ENCODE data around the gene SOX6.

The SOX6 gene

DNA sequence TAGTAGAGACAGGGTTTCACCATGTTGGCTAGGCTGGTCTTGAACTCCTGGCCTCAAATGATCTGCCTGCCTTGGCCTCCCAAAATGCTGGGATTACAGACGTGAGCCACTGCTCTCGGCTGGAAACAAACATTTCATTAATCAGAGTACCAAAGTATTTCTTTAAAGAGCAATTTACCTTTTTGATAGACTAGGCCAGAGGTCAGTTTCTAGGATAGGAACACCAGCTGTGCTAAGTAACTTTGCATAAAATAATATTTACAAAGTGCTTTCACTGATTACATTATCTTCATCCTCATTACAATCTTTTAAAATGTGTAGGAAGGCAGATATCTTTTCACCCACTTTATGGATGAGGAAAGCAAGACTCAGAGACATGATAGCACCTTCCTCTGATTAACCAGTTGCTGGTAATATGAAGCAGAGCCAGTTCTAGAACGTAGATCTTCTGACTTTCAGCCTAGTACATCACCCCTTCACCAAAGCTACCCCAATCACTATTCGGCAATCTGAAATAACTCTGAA lies 355.2 kb downstream of the SOX6 start:
- no peaks in the 10 kb centered on the region for H3K36me3 ChIP-seq (ENCODE audit: control insufficient read depth, insufficient read depth, low read length)
- no peak overlapping the region for H3K9ac ChIP-seq (ENCODE audit: low read length)
- no peak overlapping the region for H3K4me3 ChIP-seq (ENCODE audit: low read length)
- no peaks in the 10 kb centered on the region for H3K27me3 ChIP-seq (ENCODE audit: control insufficient read depth, insufficient read depth, low read length)
- H3K4me1 ChIP-seq (ENCODE audit: control insufficient read depth, insufficient read depth, low read length), result no peaks in the 10 kb centered on the region
- H3K27ac ChIP-seq (ENCODE audit: low read depth, low read length), result no peak overlapping the region

DNA sequence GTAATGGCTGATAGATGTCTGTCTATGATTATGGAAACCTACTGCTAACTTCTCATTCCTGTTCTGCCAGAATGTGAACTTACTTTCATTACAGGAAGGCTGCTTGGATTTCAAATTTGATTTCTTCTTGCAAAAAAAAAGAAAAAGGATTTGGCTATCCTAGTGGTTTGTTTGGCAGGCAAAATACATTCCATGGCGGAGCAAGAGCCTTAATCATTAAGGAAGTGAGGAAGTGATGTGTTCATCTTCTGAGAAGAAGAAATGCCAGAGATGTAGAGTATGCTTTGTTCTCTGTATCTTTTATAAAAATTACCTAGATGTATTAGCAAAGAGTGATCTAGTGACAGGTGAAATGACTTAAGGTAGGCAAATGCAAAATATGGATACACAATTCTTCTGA lies 356.3 kb downstream of the SOX6 start:
- H3K4me1 ChIP-seq (ENCODE audit: control insufficient read depth, insufficient read depth, low read length), result no peaks in the 10 kb centered on the region
- no peaks in the 10 kb centered on the region for H3K27me3 ChIP-seq (ENCODE audit: control insufficient read depth, insufficient read depth, low read length)
- H3K9ac ChIP-seq (ENCODE audit: low read length), result no peak overlapping the region
- H3K4me3 ChIP-seq (ENCODE audit: low read length), result no peak overlapping the region
- H3K36me3 ChIP-seq (ENCODE audit: control insufficient read depth, insufficient read depth, low read length), result no peaks in the 10 kb centered on the region
- H3K27ac ChIP-seq (ENCODE audit: low read depth, low read length), result no peak overlapping the region

DNA sequence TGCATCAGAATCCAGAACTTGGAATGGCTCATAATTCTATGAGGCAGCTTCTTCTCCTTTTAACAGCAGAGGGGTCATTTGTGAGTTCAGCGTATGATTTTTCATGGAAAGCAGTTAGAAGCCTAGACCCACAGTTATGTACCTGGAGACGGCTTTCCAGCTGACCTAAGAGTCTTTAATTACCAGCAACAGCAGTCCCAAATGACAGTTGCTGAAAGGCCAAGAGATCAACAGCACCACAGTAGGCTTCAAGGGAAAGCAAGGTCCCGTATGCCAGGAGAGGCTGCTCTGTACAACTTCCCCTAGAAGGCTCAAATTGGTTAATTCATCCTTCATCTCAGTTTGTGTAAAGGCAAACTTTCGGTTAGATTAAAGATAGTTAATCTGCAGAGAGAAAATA lies 363.0 kb downstream of the SOX6 start:
- H3K36me3 ChIP-seq (ENCODE audit: control insufficient read depth, insufficient read depth, low read length), result no peaks in the 10 kb centered on the region
- no peaks in the 10 kb centered on the region for H3K4me1 ChIP-seq (ENCODE audit: control insufficient read depth, insufficient read depth, low read length)
- no peak overlapping the region for H3K9ac ChIP-seq (ENCODE audit: low read length)
- no peak overlapping the region for H3K4me3 ChIP-seq (ENCODE audit: low read length)
- no peak overlapping the region for H3K27ac ChIP-seq (ENCODE audit: low read depth, low read length)
- no peaks in the 10 kb centered on the region for H3K27me3 ChIP-seq (ENCODE audit: control insufficient read depth, insufficient read depth, low read length)

DNA sequence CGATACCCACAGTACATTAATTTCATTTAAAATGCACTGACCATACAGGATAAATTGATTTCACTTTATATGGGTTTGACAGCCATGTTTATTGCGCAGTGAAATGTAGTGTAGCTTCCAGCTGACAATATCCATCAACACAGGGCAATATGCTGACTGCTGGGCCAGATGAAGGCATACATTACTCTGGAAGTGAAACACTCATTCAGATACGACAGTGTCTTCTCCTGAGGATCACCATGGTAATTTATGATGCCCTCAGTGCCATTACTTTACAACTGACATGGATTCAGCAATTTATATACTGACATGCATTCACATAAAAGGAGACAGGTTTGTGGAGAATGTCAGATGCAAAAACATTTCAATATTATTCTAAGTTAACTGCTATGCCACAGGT lies 365.1 kb downstream of the SOX6 start:
- no peak overlapping the region for H3K9ac ChIP-seq (ENCODE audit: low read length)
- H3K27me3 ChIP-seq (ENCODE audit: control insufficient read depth, insufficient read depth, low read length), result no peaks in the 10 kb centered on the region
- no peak overlapping the region for H3K27ac ChIP-seq (ENCODE audit: low read depth, low read length)
- no peaks in the 10 kb centered on the region for H3K36me3 ChIP-seq (ENCODE audit: control insufficient read depth, insufficient read depth, low read length)
- H3K4me1 ChIP-seq (ENCODE audit: control insufficient read depth, insufficient read depth, low read length), result no peaks in the 10 kb centered on the region
- H3K4me3 ChIP-seq (ENCODE audit: low read length), result no peak overlapping the region

DNA sequence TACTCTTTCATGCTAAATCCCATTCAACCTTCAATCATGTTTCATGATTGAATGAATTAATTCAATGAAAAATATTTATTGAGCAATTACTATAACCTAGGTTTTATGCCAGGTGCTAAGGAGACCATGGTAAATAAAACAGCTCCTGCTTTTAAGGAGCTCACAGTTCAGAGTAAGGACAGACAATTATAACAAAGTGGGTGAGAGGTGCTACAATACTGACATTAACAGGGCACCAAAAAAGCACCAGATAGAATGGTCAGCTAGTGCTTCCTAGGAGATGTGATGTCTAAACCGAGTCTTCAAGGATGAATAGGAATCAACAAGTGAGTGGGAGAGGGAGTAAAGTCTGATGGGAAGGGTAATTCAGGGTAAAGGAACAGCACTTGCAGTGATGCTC lies 366.7 kb downstream of the SOX6 start:
- no peaks in the 10 kb centered on the region for H3K4me1 ChIP-seq (ENCODE audit: control insufficient read depth, insufficient read depth, low read length)
- no peak overlapping the region for H3K27ac ChIP-seq (ENCODE audit: low read depth, low read length)
- no peaks in the 10 kb centered on the region for H3K36me3 ChIP-seq (ENCODE audit: control insufficient read depth, insufficient read depth, low read length)
- H3K27me3 ChIP-seq (ENCODE audit: control insufficient read depth, insufficient read depth, low read length), result no peaks in the 10 kb centered on the region
- H3K4me3 ChIP-seq (ENCODE audit: low read length), result no peak overlapping the region
- no peak overlapping the region for H3K9ac ChIP-seq (ENCODE audit: low read length)

DNA sequence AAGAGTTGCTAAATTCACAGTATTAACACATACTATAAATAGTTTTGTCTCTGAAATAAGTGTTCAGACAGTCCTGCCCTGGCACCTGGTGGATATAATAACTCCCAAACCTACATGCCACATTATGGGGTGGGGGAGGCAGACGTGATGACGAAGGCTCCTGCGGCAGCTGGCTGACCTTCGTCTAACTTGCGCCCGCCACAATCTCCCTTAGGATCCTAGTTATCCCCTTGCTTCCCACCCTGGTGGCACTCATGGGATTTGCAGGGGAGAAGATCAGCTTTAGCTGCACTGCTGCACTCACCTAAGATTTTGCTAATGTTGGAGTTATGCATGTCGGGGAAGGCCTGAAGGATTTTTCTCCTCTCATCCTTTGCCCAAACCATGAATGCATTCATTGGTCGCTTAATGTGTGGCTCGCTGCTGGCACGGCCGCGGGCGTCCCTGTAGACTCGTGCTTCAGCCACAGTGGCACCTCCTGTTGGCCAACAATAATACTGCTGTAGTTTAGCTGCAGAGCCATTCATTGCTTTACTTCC lies 367.6 kb downstream of the SOX6 start:
- Histone ChIP-seq H3K4me1 (ENCODE audit: control insufficient read depth, insufficient read depth, low read length) (no peaks in the 10 kb centered on the region), H3K36me3 (ENCODE audit: control insufficient read depth, insufficient read depth, low read length) (no peaks in the 10 kb centered on the region), H3K27me3 (ENCODE audit: control insufficient read depth, insufficient read depth, low read length) (no peaks in the 10 kb centered on the region), H3K4me3 (ENCODE audit: low read length) (no peak overlapping the region), H3K9ac (ENCODE audit: low read length) (no peak overlapping the region), H3K27ac (ENCODE audit: low read depth, low read length) (no peak overlapping the region)

DNA sequence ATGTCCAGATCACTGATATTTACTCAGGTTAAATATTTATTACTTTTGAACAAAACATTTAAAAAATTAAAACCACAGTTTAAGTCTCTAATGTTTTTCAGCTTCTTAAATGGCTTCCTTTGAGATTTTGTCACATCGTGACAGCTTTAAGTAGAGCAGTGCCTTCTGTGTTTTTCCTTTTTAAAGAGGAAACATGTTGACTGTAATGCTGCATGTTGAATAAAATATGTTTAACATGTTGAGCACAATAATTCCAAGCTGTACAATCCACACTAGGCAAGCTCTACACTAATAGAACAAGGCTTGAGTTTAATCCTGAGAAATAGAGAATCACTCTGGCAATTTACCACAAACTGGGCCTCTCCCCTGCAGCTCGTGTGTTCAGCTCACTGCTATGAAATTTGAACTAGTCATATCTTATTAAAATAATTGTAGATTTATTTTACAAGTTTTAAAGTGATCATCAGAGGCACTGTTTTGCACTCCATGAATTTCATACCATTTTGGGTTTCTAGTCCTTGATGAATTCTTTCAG lies 368.3 kb downstream of the SOX6 start:
- Histone ChIP-seq H3K4me1 (ENCODE audit: control insufficient read depth, insufficient read depth, low read length) (no peaks in the 10 kb centered on the region), H3K9ac (ENCODE audit: low read length) (no peak overlapping the region), H3K36me3 (ENCODE audit: control insufficient read depth, insufficient read depth, low read length) (no peaks in the 10 kb centered on the region), H3K4me3 (ENCODE audit: low read length) (no peak overlapping the region), H3K27ac (ENCODE audit: low read depth, low read length) (no peak overlapping the region), H3K27me3 (ENCODE audit: control insufficient read depth, insufficient read depth, low read length) (no peaks in the 10 kb centered on the region)

- H3K27ac ChIP-seq (ENCODE audit: low read depth, low read length), result no peak overlapping the region
- no peaks in the 10 kb centered on the region for H3K36me3 ChIP-seq (ENCODE audit: control insufficient read depth, insufficient read depth, low read length)
- H3K9ac ChIP-seq (ENCODE audit: low read length), result no peak overlapping the region
- H3K27me3 ChIP-seq (ENCODE audit: control insufficient read depth, insufficient read depth, low read length), result no peaks in the 10 kb centered on the region
- no peak overlapping the region for H3K4me3 ChIP-seq (ENCODE audit: low read length)
- no peaks in the 10 kb centered on the region for H3K4me1 ChIP-seq (ENCODE audit: control insufficient read depth, insufficient read depth, low read length)
Measured at GRCh38 chr11:15987046-15987445, 369.3 kb downstream of the SOX6 start.

GRCh38 chr11:15985860-15986139 lies 370.5 kb downstream of the SOX6 start:
- H3K4me3 ChIP-seq (ENCODE audit: low read length), result no peak overlapping the region
- no peaks in the 10 kb centered on the region for H3K27me3 ChIP-seq (ENCODE audit: control insufficient read depth, insufficient read depth, low read length)
- H3K27ac ChIP-seq (ENCODE audit: low read depth, low read length), result no peak overlapping the region
- no peaks in the 10 kb centered on the region for H3K4me1 ChIP-seq (ENCODE audit: control insufficient read depth, insufficient read depth, low read length)
- H3K9ac ChIP-seq (ENCODE audit: low read length), result no peak overlapping the region
- no peaks in the 10 kb centered on the region for H3K36me3 ChIP-seq (ENCODE audit: control insufficient read depth, insufficient read depth, low read length)

DNA sequence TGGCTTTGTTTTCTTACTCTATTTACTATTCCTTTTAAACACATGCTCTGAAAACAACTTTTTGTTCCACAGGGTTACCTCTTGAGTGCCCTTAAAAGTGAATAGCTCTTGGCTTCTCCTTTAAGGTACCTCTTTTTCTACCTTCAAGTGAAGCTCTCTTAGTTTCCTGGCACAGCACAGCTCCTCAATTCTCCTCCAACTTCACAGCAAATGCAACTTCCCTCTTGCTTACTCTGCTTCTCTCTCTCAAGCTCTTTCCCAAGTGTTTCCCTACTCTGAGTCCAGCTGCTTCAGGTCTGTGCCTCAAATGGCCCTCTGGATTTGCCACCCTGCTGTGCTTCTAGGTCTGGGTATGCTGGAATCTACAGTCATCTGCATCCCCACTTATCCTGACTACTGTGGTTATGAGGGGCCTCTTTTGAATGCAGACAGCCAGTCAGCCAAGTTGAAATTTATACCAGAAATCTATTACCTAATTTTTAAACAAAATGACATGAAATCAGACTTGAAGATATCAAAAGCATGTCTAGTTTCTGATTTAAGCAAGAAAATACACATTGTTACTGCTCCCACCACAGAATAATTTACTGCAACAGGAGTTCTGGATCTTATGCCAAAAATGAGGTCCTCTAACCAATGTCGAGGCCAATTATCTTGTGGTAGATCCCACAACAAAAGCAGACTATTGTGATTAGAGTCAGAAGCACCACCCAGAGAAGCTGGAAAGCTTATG lies 371.1 kb downstream of the SOX6 start:
- no peaks in the 10 kb centered on the region for H3K4me1 ChIP-seq (ENCODE audit: control insufficient read depth, insufficient read depth, low read length)

DNA sequence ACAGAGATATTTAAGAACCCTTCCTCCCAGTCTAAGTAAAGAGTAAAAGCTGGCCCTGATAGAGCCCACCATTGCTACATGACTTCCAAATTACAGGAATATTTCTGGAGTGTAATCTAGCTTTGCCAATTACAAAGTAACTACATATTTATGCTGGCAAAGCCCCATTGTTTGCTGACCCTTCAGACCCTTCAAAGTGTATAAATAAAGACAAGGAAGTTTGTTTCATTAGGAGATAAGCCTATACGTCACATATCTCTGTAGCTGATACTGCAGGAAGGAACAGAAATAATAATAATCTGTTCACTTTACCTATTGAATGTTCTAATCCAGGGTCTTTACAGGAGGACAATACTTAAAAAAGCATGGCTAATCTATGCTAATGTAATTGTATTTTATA lies 375.1 kb downstream of the SOX6 start:
- Histone ChIP-seq H3K9ac (ENCODE audit: low read length) (no peak overlapping the region), H3K27ac (ENCODE audit: low read depth, low read length) (no peak overlapping the region), H3K36me3 (ENCODE audit: control insufficient read depth, insufficient read depth, low read length) (no peaks in the 10 kb centered on the region), H3K4me1 (ENCODE audit: control insufficient read depth, insufficient read depth, low read length) (no peaks in the 10 kb centered on the region), H3K4me3 (ENCODE audit: low read length) (no peak overlapping the region), H3K27me3 (ENCODE audit: control insufficient read depth, insufficient read depth, low read length) (no peaks in the 10 kb centered on the region)

More for the DNA sequence above, 371.1 kb downstream of the SOX6 start:
- H3K9ac ChIP-seq (ENCODE audit: low read length), result no peak overlapping the region
- H3K27ac ChIP-seq (ENCODE audit: low read depth, low read length), result no peak overlapping the region
- no peaks in the 10 kb centered on the region for H3K36me3 ChIP-seq (ENCODE audit: control insufficient read depth, insufficient read depth, low read length)
- H3K27me3 ChIP-seq (ENCODE audit: control insufficient read depth, insufficient read depth, low read length), result no peaks in the 10 kb centered on the region
- no peak overlapping the region for H3K4me3 ChIP-seq (ENCODE audit: low read length)

DNA sequence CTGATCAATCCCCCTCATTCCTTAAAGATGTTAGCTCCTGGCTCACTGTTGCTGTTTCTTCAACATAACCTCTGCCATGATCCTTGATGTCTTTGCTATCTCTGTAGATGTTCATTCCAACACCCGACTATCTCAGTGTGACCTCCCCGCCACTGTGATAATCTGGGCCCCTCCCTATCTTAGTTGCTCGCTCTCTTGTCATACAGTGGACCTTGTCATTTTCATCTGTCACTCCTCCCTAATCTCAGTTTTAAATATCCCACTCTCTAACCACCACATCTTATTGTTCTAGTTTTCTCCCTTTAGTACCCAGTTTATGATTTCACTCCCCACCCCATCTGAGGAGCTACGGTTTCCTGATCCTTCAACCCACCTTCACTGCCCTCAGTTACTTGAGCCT lies 379.2 kb downstream of the SOX6 start:
- Histone ChIP-seq H3K27me3 (ENCODE audit: control insufficient read depth, insufficient read depth, low read length) (no peaks in the 10 kb centered on the region), H3K4me1 (ENCODE audit: control insufficient read depth, insufficient read depth, low read length) (no peaks in the 10 kb centered on the region), H3K4me3 (ENCODE audit: low read length) (no peak overlapping the region), H3K27ac (ENCODE audit: low read depth, low read length) (no peak overlapping the region), H3K36me3 (ENCODE audit: control insufficient read depth, insufficient read depth, low read length) (no peaks in the 10 kb centered on the region), H3K9ac (ENCODE audit: low read length) (no peak overlapping the region)

DNA sequence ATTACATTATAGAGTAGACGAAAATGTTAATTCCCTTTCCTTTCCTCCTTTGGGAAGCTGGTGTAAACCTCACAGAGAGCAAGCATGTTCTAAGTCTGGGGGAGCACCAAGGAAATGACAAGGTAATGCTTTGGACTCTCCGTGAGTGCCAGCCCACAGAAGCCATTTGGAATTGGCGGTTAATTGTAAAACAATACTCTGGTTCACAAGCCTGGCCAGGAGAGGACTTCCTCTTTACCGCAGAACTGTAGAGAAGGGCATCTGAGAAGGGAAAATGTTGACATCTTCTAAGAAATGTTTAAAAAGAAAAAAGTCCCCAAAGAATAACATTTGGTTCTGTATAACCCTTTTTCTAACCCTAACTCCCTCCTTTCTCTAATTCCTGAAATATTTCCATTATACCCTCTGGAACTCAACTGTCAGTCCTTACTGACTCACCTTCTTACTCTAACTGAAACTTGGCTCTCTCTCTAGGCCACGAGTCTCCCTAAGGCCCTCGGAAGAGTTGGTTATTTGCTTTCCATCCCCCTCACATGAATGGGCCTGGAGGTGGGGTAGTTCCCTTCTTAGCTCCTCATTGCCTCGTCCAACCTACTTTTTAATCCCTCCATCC lies 379.8 kb downstream of the SOX6 start:
- Histone ChIP-seq H3K4me1 (ENCODE audit: control insufficient read depth, insufficient read depth, low read length) (no peaks in the 10 kb centered on the region), H3K4me3 (ENCODE audit: low read length) (no peak overlapping the region), H3K27ac (ENCODE audit: low read depth, low read length) (no peak overlapping the region)

More for the DNA sequence above, 379.8 kb downstream of the SOX6 start:
- Histone ChIP-seq H3K27me3 (ENCODE audit: control insufficient read depth, insufficient read depth, low read length) (no peaks in the 10 kb centered on the region), H3K9ac (ENCODE audit: low read length) (no peak overlapping the region), H3K36me3 (ENCODE audit: control insufficient read depth, insufficient read depth, low read length) (no peaks in the 10 kb centered on the region)

All from rectal smooth muscle tissue (tissue), 1 donor.